ENCODE results near the gene COX19. TPM values are rescaled to one million over a fixed set of nuclear protein-coding genes. Genes with fewer than 3 reads are reported as not detected.
"Not testable (repeated sequence)": the region's sequence is repeated elsewhere in the genome, so short reads cannot be mapped to it uniquely, and the experiment has no call there.

The COX19 gene
- total RNA-seq, 1 experiment from 2014 or later = 18.8 TPM

- no peaks in the 10 kb centered on the region for H3K27me3 ChIP-seq (replicated peaks; ENCODE audit: insufficient read depth, low read depth, low read length, poor library complexity)
- TF ChIP-seq CTCF (conservative IDR thresholded peaks at IDR 0.05; ENCODE audit: low read depth, low read length) = no peak
- TF ChIP-seq EZH2 (IDR thresholded peaks at IDR 0.05; ENCODE audit: borderline replicate concordance, low read depth, low read length, poor library complexity, severe bottlenecking) = no peak
- H3K4me1 ChIP-seq (ENCODE audit: insufficient read depth, low read length, poor library complexity, severe bottlenecking) = peaks cover 8% of the 10 kb centered on the region
- intact Hi-C loops (cut with micrococcal nuclease; ENCODE audit: unreplicated experiment) = no loop called here
- BruUV-seq (replicated peaks) = no TSS peak
- no peak overlapping the region for H3K27ac ChIP-seq (ENCODE audit: low read depth, low read length, poor library complexity, severe bottlenecking)
- CTCF ChIA-PET = no interaction called here
- DNase-seq (ENCODE audit: low spot score) = no peak
- H3K4me3 ChIP-seq (ENCODE audit: low read depth, low read length, poor library complexity, severe bottlenecking) = no peak overlapping the region
- no peaks in the 10 kb centered on the region for H3K36me3 ChIP-seq (ENCODE audit: insufficient read depth, low read length, poor library complexity, severe bottlenecking)
- POLR2A ChIA-PET (ENCODE audit: low non-redundant PET) = no interaction called here
- H3K9me3 ChIP-seq (ENCODE audit: low read depth, low read length, poor library complexity, severe bottlenecking) = no peaks in the 10 kb centered on the region
Observed at GRCh38 chr7:926061-927030, 49.0 kb downstream of the COX19 start.

DNA sequence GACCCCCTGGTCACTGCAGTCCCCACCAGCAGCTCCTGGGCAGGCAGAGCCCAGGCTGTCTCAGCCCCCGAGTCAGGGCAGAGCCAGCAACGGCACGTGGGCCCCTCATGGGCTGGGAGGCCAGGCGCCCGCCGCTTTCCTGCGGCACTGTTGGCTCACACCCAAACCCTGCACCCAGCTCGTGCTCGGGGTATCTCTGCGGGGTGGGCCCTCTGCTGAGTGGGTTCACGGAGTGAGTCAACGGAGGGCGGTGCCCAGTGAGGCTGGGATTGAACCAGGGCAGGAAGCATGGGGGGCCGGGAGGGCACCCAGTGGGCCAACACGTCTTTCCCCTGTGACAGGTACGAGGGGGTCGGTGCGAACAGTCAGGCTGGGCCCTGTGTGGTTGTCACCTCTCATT, 49.7 kb downstream of the COX19 start:
- ChIA-PET POLR2A (ENCODE audit: low non-redundant PET) (interaction anchor here (0.5 kb wide), 1 partner anchor 560 kb away, joined by 6 read pairs; no protein-coding TSS in a partner anchor), CTCF (no interaction called here)
- Histone ChIP-seq H3K27ac (ENCODE audit: low read depth, low read length, poor library complexity, severe bottlenecking) (no peak overlapping the region), H3K9me3 (ENCODE audit: low read depth, low read length, poor library complexity, severe bottlenecking) (no peaks in the 10 kb centered on the region), H3K36me3 (ENCODE audit: insufficient read depth, low read length, poor library complexity, severe bottlenecking) (no peaks in the 10 kb centered on the region), H3K4me3 (ENCODE audit: low read depth, low read length, poor library complexity, severe bottlenecking) (no peak overlapping the region), H3K4me1 (ENCODE audit: insufficient read depth, low read length, poor library complexity, severe bottlenecking) (peaks cover 8% of the 10 kb centered on the region), H3K27me3 (replicated peaks; ENCODE audit: insufficient read depth, low read depth, low read length, poor library complexity) (no peaks in the 10 kb centered on the region)
- TF ChIP-seq EZH2 (IDR thresholded peaks at IDR 0.05; ENCODE audit: borderline replicate concordance, low read depth, low read length, poor library complexity, severe bottlenecking) (no peak), CTCF (conservative IDR thresholded peaks at IDR 0.05; ENCODE audit: low read depth, low read length) (no peak)
- no peak for DNase-seq (ENCODE audit: low spot score)
- BruUV-seq (replicated peaks) = no TSS peak
- intact Hi-C loops (cut with micrococcal nuclease; ENCODE audit: unreplicated experiment) = no loop called here

GRCh38 chr7:924541-925231, 50.7 kb downstream of the COX19 start:
- ChIA-PET POLR2A (ENCODE audit: low non-redundant PET) (no interaction called here), CTCF (no interaction called here)
- Histone ChIP-seq H3K36me3 (ENCODE audit: insufficient read depth, low read length, poor library complexity, severe bottlenecking) (no peaks in the 10 kb centered on the region), H3K27ac (ENCODE audit: low read depth, low read length, poor library complexity, severe bottlenecking) (no peak overlapping the region), H3K4me3 (ENCODE audit: low read depth, low read length, poor library complexity, severe bottlenecking) (no peak overlapping the region), H3K27me3 (replicated peaks; ENCODE audit: insufficient read depth, low read depth, low read length, poor library complexity) (no peaks in the 10 kb centered on the region), H3K9me3 (ENCODE audit: low read depth, low read length, poor library complexity, severe bottlenecking) (no peaks in the 10 kb centered on the region), H3K4me1 (ENCODE audit: insufficient read depth, low read length, poor library complexity, severe bottlenecking) (peaks cover 8% of the 10 kb centered on the region)
- TF ChIP-seq EZH2 (IDR thresholded peaks at IDR 0.05; ENCODE audit: borderline replicate concordance, low read depth, low read length, poor library complexity, severe bottlenecking) (no peak), CTCF (conservative IDR thresholded peaks at IDR 0.05; ENCODE audit: low read depth, low read length) (no peak)
- intact Hi-C loops (cut with micrococcal nuclease; ENCODE audit: unreplicated experiment) = no loop called here
- no peak for DNase-seq (ENCODE audit: low spot score)
- no TSS peak for BruUV-seq (replicated peaks)

DNA sequence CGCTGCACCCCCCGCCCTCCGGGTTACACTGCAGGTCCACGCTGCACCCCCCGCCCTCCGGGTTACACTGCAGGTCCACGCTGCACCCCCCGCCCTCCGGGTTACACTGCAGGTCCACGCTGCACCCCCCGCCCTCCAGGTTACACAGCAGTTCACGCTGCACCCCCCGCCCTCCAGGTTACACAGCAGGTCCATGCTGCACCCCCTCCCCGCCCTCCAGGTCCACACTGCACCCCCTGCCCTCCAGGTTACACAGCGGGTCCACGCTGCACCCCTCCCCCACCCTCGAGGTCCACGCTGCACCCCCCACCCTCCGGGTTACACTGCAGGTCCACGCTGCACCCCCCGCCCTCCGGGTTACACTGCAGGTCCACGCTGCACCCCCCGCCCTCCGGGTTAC, 51.3 kb downstream of the COX19 start:
- H3K4me1 ChIP-seq (ENCODE audit: insufficient read depth, low read length, poor library complexity, severe bottlenecking); POLR2A ChIA-PET (ENCODE audit: low non-redundant PET); H3K36me3 ChIP-seq (ENCODE audit: insufficient read depth, low read length, poor library complexity, severe bottlenecking); H3K27me3 ChIP-seq (replicated peaks; ENCODE audit: insufficient read depth, low read depth, low read length, poor library complexity); H3K9me3 ChIP-seq (ENCODE audit: low read depth, low read length, poor library complexity, severe bottlenecking); H3K27ac ChIP-seq (ENCODE audit: low read depth, low read length, poor library complexity, severe bottlenecking); H3K4me3 ChIP-seq (ENCODE audit: low read depth, low read length, poor library complexity, severe bottlenecking); intact Hi-C loops (cut with micrococcal nuclease; ENCODE audit: unreplicated experiment); BruUV-seq (replicated peaks); DNase-seq (ENCODE audit: low spot score): not testable (repeated sequence)
- CTCF ChIA-PET = interaction anchor here (0.5 kb wide), 1 partner anchor 31 kb away, joined by 5 read pairs; no protein-coding TSS in a partner anchor

All from A673 (cell line).